ENCODE measurements around the gene DBR1.

The DBR1 gene

DNA sequence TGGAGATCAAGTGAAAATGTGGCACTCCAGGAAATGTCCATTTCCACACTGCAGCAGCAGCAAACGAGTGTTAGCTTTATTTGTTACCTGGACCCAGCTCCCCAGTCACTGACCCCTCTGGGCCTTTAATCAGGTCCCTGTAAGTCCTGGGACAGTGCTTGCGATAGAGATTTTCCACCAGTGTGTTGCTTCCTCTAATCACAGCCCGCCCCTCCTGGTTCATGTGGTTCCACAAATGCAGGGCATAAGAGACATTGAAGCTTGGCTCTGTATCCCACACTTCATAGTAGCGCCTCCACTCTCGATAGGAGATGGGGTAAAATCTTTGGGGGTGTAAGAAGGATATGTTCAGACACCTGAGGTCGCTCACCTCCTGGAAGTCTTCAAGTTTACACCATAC, 50.5 kb downstream of the DBR1 start:
- no peak for DNase-seq (ENCODE audit: low spot score)

DNA sequence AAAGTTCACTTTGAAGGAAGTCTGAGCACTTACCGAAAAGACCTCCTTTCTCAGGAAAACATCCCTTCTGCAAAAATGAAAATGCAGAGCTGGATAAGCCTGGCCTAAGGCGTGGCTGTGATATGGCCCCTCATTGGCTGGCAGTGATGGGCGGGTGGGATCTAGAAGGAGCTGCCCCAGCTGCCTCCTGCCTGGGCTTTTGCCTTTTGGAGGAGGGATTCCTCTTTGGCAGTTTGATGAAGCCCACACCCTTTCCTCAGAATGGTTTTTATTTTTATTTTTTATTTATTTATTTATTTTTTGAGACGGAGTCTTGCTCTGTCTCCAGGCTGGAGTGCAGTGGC, 55.3 kb downstream of the DBR1 start:
- DNase-seq (ENCODE audit: low spot score), result no peak

DNA sequence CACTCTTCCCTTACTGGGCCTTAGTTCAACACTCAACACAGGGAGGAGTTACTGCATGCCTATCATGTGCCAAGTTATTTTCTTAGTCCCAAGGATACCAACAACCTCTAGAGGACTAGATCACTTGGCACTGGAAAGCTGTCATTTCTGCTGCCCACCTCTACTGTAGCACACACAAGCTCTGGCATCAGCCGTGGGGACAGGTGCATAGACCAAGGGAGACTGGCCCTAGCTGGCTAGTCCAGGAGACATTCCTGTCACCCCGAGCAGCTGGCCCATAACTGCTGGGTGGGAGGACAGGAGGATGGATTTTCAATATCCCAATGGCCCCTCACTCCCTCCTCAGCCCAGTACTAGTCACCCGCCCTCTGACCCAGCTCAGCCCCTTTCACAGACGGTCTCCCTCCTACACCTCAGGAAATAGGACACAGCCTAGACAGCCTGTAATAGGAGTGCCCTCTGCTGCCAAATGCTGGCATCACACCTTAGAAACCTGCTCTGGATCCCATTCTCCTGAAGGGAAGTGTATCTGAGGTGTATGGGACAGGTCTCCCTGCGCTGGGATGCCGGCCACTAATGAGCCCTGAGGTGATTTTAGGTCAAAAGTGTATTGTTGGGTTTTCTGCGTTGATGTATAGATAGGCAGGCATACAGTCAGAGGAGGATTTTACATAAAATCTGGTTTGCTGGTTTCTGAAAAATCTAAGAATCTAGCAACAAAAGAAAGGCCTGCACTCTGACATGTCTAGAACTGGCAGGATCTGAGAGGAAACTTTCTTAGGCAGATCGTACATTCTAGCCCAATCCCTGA, 55.9 kb downstream of the DBR1 start:
- DNase-seq (ENCODE audit: low spot score), result peak; percentile 38

DNA sequence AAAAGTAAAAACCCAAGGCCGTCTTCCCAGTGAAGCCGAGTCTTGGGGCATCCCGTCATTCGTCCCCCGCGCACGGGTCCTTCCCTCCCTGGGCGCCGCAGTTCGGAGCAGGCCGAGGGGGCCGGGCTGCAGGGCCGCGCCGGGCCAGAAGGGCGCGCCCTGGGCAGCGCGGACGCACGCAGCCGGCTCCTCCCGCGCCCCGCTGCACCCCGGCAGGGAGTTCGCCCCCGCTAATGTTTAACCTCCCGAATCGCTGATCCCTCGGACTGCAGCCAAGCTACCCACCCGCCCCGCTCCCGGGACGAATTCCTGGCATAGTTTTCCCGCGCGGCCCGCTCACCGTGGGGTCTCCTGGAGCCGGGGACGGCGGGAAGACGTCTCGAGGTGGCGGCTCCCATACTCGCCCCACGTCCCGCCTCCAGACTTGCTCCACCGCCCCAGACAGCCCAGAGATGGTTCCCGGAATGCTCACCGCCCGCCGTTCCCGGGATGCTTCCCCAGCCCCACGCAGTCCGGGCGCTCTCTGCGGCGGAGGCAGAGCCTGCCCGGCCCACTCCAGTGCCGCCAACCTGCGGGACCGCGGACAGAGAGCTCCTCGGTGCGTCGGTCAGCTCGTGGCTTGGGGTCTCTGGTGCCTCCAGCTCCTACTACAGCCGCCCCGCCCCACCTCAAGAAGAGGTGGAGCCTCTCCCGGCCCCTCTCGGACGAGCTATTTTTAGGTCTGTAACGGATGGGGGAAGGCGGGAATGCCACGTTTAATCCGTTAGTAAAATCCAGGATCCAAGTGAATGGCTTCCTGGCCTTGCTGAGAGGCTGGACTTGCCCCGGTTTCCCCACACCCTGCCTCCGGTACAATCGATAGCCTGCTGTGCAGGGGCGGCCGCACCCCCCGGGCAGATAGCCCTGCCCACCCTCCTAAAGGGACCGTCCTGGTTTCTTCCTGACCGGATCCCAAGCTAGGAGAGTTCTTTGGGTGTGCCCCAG, 59.4 kb downstream of the DBR1 start, which contains the start of gene DZIP1L:
Gene DZIP1L (minus strand): TSS at position 621 of the 984 bp plus-strand sequence. CDS start 11,637 bp downstream, outside the sequence.
- no peak for DNase-seq (ENCODE audit: low spot score)

DNA sequence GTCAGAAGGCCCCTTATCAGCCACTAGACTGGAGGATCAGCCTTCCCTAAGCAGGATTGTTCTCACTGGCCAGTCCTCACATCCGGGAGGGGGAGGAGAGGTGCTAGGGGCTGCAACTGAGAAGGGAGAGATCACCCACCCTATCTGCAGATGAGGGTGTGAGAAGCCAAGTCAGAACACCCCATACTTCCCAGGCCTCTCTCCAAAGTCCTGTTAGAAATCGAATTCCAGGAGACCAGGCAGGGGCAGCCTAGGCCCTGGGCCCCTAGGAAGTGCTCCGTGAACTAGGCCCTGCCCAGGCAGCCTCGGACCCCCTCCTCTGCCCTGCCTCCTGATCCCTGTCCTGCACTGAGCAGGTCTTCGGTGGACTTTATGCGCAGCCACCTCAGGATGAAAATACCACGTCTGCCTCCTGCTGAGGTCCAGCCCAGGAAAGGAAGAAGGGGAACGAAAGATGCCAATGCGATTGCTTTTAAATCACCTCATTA, 60.2 kb downstream of the DBR1 start:
- no peak for DNase-seq (ENCODE audit: low spot score)

DNA sequence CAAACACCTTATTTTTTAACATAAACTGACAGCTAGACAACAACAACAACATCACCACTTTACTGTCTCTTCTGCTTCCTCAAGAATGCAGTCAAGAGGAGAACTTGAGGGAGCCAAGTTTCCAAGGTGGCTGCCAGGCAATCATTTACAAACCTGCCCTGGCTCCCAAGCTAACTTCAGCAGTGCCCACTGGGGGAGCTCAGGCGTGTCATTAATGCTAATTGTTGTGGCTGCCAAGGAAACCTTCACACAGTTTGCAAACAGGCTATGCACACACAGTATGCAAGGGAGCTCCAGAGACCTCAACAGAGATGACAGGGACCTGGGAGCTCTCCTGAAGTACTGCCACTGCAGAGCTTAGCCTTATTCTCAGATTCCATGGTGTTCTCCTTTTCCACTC, 61.4 kb downstream of the DBR1 start:
- DNase-seq (ENCODE audit: low spot score), result no peak

DNA sequence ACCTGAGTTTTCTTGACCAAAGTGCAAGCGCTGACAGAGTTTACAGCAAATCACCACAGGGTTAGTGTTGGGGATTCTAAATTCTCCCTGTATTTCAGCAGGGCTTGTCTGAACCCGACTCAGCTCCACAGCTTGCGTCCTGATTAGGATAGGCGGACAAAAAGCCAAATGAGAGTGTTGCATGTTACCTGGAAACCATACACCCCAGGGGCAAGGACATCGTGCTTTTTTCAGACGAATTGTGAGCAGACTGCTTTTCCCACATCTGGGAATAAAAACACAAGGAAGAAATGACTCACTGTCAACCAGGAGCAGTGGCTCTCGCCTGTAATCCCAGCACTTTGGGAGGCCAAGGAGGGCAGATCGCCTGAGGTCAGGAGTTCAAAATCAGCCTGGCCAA, 62.4 kb downstream of the DBR1 start:
- DNase-seq (ENCODE audit: low spot score), result no peak

All from putamen (tissue), 1 donor.